ENCODE measurements around the gene EPDR1.
A peak's percentile ranks its signal among the peaks of the same experiment; 100 is the strongest.

Gene EPDR1

GRCh38 chr7:37920305-37920848 lies at the start of gene EPDR1:
Gene EPDR1, plus strand, starts transcription at chr7:37920640. Its CDS starts 300 bp downstream, at chr7:37920940.
- Histone ChIP-seq H3K4me1 (ENCODE audit: control insufficient read depth, insufficient read depth, low read length) (peaks cover 5% of the 10 kb centered on the region; the same call in 1 of the 2 replicates), H3K27ac (ENCODE audit: low read depth, low read length) (no peak within 1 kb of the TSS), H3K27me3 (ENCODE audit: control insufficient read depth, insufficient read depth, low read length) (peaks cover 54% of the 10 kb centered on the region), H3K9ac (ENCODE audit: low read length) (peak within 1 kb of the TSS; percentile 80), H3K9me3 (ENCODE audit: control insufficient read depth, insufficient read depth, low read depth, low read length) (0 out of 2 replicates have a peak, but pooled peaks cover 5% of the 10 kb centered on the region), H3K4me3 (ENCODE audit: low read depth, low read length) (peak within 1 kb of the TSS; percentile 79), H3K36me3 (ENCODE audit: control insufficient read depth, insufficient read depth, low read length) (no peaks in the 10 kb centered on the region)

DNA sequence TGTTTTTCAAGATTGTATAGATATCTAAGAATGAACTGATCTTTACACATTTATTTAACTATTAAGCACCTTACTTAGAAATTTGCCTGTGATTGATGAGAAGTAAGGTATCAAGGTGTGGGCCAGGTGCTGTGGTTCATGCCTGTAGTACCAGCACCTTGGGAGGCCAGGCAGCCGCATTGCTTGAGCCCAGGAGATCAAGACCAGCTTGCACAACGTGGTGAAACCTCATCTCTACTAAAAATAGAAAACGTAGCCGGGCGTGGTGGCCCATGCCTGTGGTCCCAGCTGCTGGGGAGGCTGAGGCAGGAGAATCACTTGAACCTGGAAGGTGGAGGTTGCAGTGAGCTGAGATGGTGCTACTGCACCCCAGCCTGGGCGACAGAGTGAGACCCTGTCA lies 38.4 kb upstream of the EPDR1 start:
- no peak overlapping the region for H3K9ac ChIP-seq (ENCODE audit: low read length)
- H3K4me1 ChIP-seq (ENCODE audit: control insufficient read depth, insufficient read depth, low read length): no peaks in the 10 kb centered on the region
- no peak overlapping the region for H3K4me3 ChIP-seq (ENCODE audit: low read depth, low read length)
- H3K27ac ChIP-seq (ENCODE audit: low read depth, low read length): no peak overlapping the region
- H3K9me3 ChIP-seq (ENCODE audit: control insufficient read depth, insufficient read depth, low read depth, low read length): no peaks in the 10 kb centered on the region
- no peaks in the 10 kb centered on the region for H3K36me3 ChIP-seq (ENCODE audit: control insufficient read depth, insufficient read depth, low read length)
- no peaks in the 10 kb centered on the region for H3K27me3 ChIP-seq (ENCODE audit: control insufficient read depth, insufficient read depth, low read length)

DNA sequence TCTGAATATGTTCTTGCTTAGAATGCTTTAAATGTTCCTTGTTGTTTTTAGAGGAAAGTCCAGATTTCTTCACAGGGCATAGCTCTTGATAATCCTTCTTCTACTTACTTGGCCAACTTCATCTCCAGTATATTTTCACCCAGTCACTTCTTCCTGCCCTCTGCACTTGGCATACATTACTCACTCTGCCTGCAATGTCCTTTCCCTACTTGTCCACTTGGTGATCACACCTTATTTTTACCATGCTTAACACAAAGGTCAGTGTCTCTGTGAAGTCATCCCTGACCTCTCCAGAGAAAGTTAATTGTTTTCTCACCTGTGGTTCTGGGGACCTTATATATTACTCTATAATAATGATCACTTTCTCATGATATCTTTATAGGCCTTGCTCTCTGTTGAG lies 27.1 kb upstream of the EPDR1 start:
- H3K36me3 ChIP-seq (ENCODE audit: control insufficient read depth, insufficient read depth, low read length): no peaks in the 10 kb centered on the region
- H3K27me3 ChIP-seq (ENCODE audit: control insufficient read depth, insufficient read depth, low read length): no peaks in the 10 kb centered on the region
- no peak overlapping the region for H3K4me3 ChIP-seq (ENCODE audit: low read depth, low read length)
- no peak overlapping the region for H3K9ac ChIP-seq (ENCODE audit: low read length)
- no peak overlapping the region for H3K27ac ChIP-seq (ENCODE audit: low read depth, low read length)
- no peaks in the 10 kb centered on the region for H3K4me1 ChIP-seq (ENCODE audit: control insufficient read depth, insufficient read depth, low read length)
- H3K9me3 ChIP-seq (ENCODE audit: control insufficient read depth, insufficient read depth, low read depth, low read length): no peaks in the 10 kb centered on the region

GRCh38 chr7:37894671-37895070 lies 25.8 kb upstream of the EPDR1 start:
- Histone ChIP-seq H3K36me3 (ENCODE audit: control insufficient read depth, insufficient read depth, low read length) (no peaks in the 10 kb centered on the region), H3K9me3 (ENCODE audit: control insufficient read depth, insufficient read depth, low read depth, low read length) (no peaks in the 10 kb centered on the region), H3K27me3 (ENCODE audit: control insufficient read depth, insufficient read depth, low read length) (no peaks in the 10 kb centered on the region), H3K27ac (ENCODE audit: low read depth, low read length) (no peak overlapping the region), H3K4me1 (ENCODE audit: control insufficient read depth, insufficient read depth, low read length) (no peaks in the 10 kb centered on the region), H3K9ac (ENCODE audit: low read length) (no peak overlapping the region), H3K4me3 (ENCODE audit: low read depth, low read length) (no peak overlapping the region)

GRCh38 chr7:37899712-37900247 lies 20.7 kb upstream of the EPDR1 start:
- no peaks in the 10 kb centered on the region for H3K36me3 ChIP-seq (ENCODE audit: control insufficient read depth, insufficient read depth, low read length)
- H3K4me1 ChIP-seq (ENCODE audit: control insufficient read depth, insufficient read depth, low read length): peaks cover 3% of the 10 kb centered on the region; the same call in 1 of the 2 replicates
- H3K27ac ChIP-seq (ENCODE audit: low read depth, low read length): no peak overlapping the region
- no peaks in the 10 kb centered on the region for H3K9me3 ChIP-seq (ENCODE audit: control insufficient read depth, insufficient read depth, low read depth, low read length)
- no peaks in the 10 kb centered on the region for H3K27me3 ChIP-seq (ENCODE audit: control insufficient read depth, insufficient read depth, low read length)
- no peak overlapping the region for H3K9ac ChIP-seq (ENCODE audit: low read length)
- H3K4me3 ChIP-seq (ENCODE audit: low read depth, low read length): no peak overlapping the region

DNA sequence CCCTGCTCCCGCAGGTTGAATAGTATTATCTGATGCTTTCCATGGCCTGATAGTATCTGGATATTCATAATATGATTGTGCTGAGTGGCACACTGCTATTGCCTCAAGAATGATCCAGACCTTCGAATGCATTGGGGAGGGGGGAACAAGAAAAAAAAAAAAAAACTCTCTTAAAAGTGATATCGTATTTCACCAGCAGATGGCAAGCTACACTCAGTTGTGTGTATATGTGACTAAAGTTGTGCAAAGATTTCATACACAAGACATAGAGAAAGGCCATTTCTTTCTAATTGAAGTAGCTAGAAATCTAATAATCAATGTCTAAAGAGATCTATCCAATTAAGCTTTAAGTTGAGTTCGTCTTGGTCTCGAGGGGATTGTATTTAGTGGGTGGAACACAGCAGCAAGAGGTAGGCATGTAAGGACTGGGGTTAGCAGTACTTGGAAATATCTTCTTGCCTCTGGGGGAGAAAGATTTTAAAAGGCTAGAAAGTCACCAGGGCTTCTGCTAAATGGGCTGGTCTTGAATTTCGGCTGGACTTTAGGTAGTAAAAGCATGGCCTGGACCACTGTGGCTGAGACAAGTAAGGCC lies 19.1 kb upstream of the EPDR1 start:
- Histone ChIP-seq H3K4me3 (ENCODE audit: low read depth, low read length) (no peak overlapping the region), H3K27ac (ENCODE audit: low read depth, low read length) (no peak overlapping the region)

GRCh38 chr7:37901890-37902524 lies 18.4 kb upstream of the EPDR1 start:
- no peak overlapping the region for H3K9ac ChIP-seq (ENCODE audit: low read length)
- H3K27ac ChIP-seq (ENCODE audit: low read depth, low read length): no peak overlapping the region
- no peaks in the 10 kb centered on the region for H3K36me3 ChIP-seq (ENCODE audit: control insufficient read depth, insufficient read depth, low read length)
- H3K27me3 ChIP-seq (ENCODE audit: control insufficient read depth, insufficient read depth, low read length): no peaks in the 10 kb centered on the region
- no peaks in the 10 kb centered on the region for H3K9me3 ChIP-seq (ENCODE audit: control insufficient read depth, insufficient read depth, low read depth, low read length)
- no peak overlapping the region for H3K4me3 ChIP-seq (ENCODE audit: low read depth, low read length)
- peaks cover 3% of the 10 kb centered on the region; the same call in 1 of the 2 replicates for H3K4me1 ChIP-seq (ENCODE audit: control insufficient read depth, insufficient read depth, low read length)

More for the DNA sequence above, 19.1 kb upstream of the EPDR1 start:
- H3K36me3 ChIP-seq (ENCODE audit: control insufficient read depth, insufficient read depth, low read length): no peaks in the 10 kb centered on the region
- H3K4me1 ChIP-seq (ENCODE audit: control insufficient read depth, insufficient read depth, low read length): peaks cover 3% of the 10 kb centered on the region; the same call in 1 of the 2 replicates
- no peaks in the 10 kb centered on the region for H3K9me3 ChIP-seq (ENCODE audit: control insufficient read depth, insufficient read depth, low read depth, low read length)
- no peak overlapping the region for H3K9ac ChIP-seq (ENCODE audit: low read length)
- H3K27me3 ChIP-seq (ENCODE audit: control insufficient read depth, insufficient read depth, low read length): no peaks in the 10 kb centered on the region

GRCh38 chr7:37908221-37908788 lies 12.1 kb upstream of the EPDR1 start:
- no peaks in the 10 kb centered on the region for H3K36me3 ChIP-seq (ENCODE audit: control insufficient read depth, insufficient read depth, low read length)
- peaks cover 3% of the 10 kb centered on the region; the same call in 1 of the 2 replicates for H3K27me3 ChIP-seq (ENCODE audit: control insufficient read depth, insufficient read depth, low read length)
- no peak overlapping the region for H3K9ac ChIP-seq (ENCODE audit: low read length)
- no peak overlapping the region for H3K27ac ChIP-seq (ENCODE audit: low read depth, low read length)
- H3K4me3 ChIP-seq (ENCODE audit: low read depth, low read length): no peak overlapping the region
- no peaks in the 10 kb centered on the region for H3K9me3 ChIP-seq (ENCODE audit: control insufficient read depth, insufficient read depth, low read depth, low read length)
- H3K4me1 ChIP-seq (ENCODE audit: control insufficient read depth, insufficient read depth, low read length): no peaks in the 10 kb centered on the region

DNA sequence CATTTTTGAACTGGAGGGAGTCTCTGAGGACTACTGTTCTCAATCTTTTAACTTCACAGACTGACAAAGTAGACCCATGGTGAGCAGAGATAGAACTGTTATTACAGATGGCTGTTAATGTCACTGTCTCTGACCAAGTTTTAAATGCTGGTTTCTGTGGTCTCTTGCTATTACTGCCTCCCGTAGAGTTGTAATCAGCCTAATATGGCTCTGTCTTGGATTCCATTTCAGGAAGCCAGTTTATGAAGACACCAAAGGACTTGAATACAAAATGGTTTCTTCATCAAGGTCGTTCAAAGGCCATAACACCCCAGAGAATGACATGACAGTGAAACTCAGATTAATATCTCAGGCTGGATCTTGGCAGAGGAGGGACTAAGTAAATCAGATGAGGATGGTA lies 7.7 kb upstream of the EPDR1 start:
- no peak overlapping the region for H3K4me3 ChIP-seq (ENCODE audit: low read depth, low read length)
- no peaks in the 10 kb centered on the region for H3K36me3 ChIP-seq (ENCODE audit: control insufficient read depth, insufficient read depth, low read length)
- H3K27ac ChIP-seq (ENCODE audit: low read depth, low read length): no peak overlapping the region
- H3K27me3 ChIP-seq (ENCODE audit: control insufficient read depth, insufficient read depth, low read length): peaks cover 43% of the 10 kb centered on the region
- no peaks in the 10 kb centered on the region for H3K9me3 ChIP-seq (ENCODE audit: control insufficient read depth, insufficient read depth, low read depth, low read length)
- peaks cover 5% of the 10 kb centered on the region; the same call in 1 of the 2 replicates for H3K4me1 ChIP-seq (ENCODE audit: control insufficient read depth, insufficient read depth, low read length)
- no peak overlapping the region for H3K9ac ChIP-seq (ENCODE audit: low read length)

- Histone ChIP-seq H3K27me3 (ENCODE audit: control insufficient read depth, insufficient read depth, low read length) (peaks cover 70% of the 10 kb centered on the region), H3K4me1 (ENCODE audit: control insufficient read depth, insufficient read depth, low read length) (peaks cover 5% of the 10 kb centered on the region; the same call in 1 of the 2 replicates), H3K9me3 (ENCODE audit: control insufficient read depth, insufficient read depth, low read depth, low read length) (no peaks in the 10 kb centered on the region), H3K36me3 (ENCODE audit: control insufficient read depth, insufficient read depth, low read length) (no peaks in the 10 kb centered on the region), H3K9ac (ENCODE audit: low read length) (no peak overlapping the region), H3K4me3 (ENCODE audit: low read depth, low read length) (no peak overlapping the region), H3K27ac (ENCODE audit: low read depth, low read length) (no peak overlapping the region)
Observed at GRCh38 chr7:37915438-37915837, 5.0 kb upstream of the EPDR1 start.
